H4 (cell line): Measurements from ENCODE around the gene ARID1B. TPM values are rescaled to one million over a fixed set of nuclear protein-coding genes. Genes with fewer than 3 reads are reported as not detected.

ENCODE experiments used
- DNase-seq: peaks from one replicate; pipeline ENCODE4 v3.0.0-alpha.2; 2015; ENCODE audit warnings: low spot score
- total RNA-seq: library from RNA; depleted of rRNA; stranded (reverse); fragments of >200 nt; shearing (Covaris generic); gene quantifications from 2 replicates; pipeline ENCODE4 v1.2.3, GENCODE V29; 2014

Gene ARID1B
- total RNA-seq, 1 experiment from 2014 or later: 5.6 TPM

- no peak for DNase-seq
Measured at GRCh38 chr6:156773935-156774852, 3.0 kb upstream of the ARID1B start.

DNA sequence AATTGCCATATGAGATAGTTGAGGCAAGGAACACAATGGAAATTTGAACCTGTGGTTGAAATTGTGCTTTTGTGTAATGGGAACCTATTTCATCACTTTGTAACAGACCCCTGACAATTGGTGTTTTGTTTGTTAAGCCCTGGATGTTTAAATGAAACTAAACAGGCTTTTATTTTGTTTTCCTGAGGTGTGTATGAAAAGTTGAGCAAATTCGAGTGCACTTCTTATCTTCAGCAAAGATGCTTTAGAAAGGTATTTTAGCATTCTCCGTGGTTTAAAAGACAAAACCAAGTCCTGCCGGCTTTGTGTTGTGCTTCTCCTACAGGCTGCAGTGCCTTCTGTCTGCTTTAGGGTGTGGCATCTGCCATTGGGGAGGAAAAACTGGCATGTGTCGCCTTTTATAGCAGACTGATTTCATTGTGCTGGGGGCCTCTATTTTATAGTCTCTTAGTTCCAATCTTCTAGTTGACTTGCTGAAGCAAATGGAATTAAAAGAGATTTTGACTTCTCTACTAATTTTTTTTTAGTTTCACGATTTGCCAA is 2.2 kb upstream of the ARID1B start:
- DNase-seq: no peak

DNA sequence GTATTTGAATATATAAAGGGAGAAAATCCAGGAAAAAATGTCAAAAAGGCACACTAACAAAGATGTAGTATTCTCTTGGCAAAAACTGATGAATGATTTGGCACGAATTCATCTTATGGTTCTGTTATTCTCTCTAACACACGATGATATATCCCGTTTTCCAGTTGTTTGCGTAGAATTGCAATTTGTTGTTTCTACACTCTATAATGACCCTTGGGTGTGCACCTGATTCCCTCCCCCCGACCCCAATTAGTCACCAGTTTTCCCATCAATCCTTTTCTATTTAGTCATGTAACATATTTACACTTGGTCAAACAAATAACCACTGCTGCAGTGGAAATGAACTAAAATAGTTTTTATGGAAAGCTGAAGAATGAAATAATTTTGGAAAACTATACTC is 1.5 kb upstream of the ARID1B start:
- no peak for DNase-seq

- no peak for DNase-seq
Measured at GRCh38 chr6:156776470-156776839, 723 bp upstream of the ARID1B start.

DNA sequence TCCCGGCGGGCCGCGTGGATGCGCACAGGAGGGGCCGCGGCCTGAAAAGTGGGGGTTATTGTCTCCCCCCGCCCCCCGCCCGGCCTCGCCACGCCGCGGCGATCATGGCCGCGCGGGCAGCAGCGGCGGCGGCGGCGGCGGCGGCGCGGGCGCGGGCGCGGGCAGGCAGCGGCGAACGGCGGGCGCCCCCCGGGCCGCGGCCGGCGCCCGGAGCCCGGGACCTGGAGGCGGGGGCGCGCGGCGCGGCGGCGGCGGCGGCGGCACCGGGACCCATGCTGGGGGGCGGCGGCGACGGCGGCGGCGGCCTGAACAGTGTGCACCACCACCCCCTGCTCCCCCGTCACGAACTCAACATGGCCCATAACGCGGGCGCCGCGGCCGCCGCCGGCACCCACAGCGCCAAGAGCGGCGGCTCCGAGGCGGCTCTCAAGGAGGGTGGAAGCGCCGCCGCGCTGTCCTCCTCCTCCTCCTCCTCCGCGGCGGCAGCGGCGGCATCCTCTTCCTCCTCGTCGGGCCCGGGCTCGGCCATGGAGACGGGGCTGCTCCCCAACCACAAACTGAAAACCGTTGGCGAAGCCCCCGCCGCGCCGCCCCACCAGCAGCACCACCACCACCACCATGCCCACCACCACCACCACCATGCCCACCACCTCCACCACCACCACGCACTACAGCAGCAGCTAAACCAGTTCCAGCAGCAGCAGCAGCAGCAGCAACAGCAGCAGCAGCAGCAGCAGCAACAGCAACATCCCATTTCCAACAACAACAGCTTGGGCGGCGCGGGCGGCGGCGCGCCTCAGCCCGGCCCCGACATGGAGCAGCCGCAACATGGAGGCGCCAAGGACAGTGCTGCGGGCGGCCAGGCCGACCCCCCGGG is 637 bp downstream of the ARID1B start:
- no peak for DNase-seq

DNA sequence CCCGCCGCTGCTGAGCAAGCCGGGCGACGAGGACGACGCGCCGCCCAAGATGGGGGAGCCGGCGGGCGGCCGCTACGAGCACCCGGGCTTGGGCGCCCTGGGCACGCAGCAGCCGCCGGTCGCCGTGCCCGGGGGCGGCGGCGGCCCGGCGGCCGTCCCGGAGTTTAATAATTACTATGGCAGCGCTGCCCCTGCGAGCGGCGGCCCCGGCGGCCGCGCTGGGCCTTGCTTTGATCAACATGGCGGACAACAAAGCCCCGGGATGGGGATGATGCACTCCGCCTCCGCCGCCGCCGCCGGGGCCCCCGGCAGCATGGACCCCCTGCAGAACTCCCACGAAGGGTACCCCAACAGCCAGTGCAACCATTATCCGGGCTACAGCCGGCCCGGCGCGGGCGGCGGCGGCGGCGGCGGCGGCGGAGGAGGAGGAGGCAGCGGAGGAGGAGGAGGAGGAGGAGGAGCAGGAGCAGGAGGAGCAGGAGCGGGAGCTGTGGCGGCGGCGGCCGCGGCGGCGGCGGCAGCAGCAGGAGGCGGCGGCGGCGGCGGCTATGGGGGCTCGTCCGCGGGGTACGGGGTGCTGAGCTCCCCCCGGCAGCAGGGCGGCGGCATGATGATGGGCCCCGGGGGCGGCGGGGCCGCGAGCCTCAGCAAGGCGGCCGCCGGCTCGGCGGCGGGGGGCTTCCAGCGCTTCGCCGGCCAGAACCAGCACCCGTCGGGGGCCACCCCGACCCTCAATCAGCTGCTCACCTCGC is 1.5 kb downstream of the ARID1B start:
- DNase-seq: no peak

DNA sequence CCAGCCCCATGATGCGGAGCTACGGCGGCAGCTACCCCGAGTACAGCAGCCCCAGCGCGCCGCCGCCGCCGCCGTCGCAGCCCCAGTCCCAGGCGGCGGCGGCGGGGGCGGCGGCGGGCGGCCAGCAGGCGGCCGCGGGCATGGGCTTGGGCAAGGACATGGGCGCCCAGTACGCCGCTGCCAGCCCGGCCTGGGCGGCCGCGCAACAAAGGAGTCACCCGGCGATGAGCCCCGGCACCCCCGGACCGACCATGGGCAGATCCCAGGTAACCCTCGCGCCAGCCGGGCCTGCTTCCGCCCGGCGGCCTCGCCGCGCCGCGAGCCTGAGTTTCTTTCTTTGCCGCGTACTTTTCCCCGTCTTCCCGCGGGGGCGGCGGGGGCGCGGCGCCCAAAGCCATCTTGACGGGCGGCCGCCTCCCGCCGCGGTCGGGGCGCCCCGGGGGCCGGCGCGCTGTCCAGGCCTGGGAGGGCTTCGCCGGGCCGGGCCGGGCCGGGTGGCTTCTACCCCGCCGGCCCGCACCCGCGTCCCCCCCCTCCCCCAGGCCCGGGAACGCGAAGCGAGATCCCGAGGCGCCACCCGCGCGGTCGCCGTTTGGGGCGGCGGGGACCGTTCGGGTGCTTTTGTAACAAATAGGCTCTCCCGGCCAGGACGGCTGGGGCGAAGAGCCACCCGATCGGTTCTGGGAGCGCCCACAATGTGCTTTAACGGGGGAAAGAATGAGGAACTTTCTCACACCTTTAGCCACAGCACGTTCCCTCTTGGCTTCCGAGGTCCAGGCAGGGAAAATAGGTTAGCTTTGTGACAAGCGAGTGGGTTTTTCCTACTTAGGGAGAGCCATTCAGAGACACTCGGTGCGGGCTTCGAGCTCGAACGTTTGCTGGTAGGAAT is 2.3 kb downstream of the ARID1B start:
- no peak for DNase-seq

DNA sequence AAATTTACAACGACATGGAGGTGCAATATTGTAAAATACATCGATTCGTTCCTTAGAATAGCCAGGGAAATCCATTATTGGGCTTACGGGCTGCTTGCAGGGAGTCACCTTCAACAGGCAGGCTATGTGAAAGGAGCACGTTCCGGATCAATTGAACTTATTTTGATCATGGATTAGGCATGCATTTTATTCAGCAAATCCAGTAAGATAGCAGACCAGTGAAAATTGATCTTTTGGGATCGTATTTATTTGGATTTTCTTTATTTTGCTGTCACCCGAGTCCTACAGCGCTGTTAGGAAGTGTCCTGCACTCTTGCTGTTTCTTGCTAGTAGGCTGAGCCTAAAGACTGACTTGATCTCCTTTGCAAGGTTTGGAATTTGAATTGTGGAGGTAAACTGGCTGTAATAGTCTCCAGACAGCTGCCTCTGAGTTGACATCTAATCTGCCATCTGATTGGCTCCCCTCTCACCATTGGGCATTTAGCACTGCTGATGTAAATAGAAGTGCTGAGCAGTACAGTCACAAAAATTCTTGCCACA is 3.0 kb downstream of the ARID1B start:
- DNase-seq: peak; percentile 91

GRCh38 chr6:156780962-156781853 is 4.0 kb downstream of the ARID1B start:
- no peak for DNase-seq

DNA sequence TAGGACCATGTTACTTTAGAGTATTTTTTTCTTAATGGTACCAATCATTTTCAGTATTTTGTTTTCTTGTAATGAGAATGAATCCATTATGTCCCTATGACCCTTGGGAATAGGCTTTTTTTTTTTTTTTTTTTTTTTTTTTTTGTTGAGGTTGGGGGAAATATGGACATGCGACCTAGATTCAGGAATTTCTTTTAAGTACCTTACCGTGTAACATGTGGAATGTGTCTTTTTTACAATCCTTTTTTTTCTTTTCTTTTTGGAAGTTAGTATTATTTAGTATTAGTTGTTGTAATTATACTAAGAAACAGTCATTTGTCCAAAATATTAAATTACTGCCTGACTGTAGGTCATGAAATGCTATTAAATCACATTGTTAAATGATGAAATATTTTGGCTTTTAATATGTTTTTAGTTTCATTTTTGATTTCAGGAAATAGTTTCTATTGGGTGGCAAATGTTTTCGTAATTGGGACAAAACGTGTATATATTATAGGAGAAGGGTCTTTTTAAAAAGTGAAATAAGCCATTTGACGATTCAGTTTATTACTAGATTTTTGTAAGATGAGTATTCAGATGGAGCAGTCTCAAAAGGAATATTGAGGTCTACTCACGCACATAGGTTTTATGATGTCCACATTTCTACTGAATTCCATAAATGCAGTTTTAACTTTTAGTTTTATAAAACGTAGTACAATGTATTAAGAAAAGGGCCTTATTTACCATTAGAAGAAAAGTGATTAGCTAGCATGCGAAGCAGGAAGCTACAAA is 4.9 kb downstream of the ARID1B start:
- DNase-seq: no peak

DNA sequence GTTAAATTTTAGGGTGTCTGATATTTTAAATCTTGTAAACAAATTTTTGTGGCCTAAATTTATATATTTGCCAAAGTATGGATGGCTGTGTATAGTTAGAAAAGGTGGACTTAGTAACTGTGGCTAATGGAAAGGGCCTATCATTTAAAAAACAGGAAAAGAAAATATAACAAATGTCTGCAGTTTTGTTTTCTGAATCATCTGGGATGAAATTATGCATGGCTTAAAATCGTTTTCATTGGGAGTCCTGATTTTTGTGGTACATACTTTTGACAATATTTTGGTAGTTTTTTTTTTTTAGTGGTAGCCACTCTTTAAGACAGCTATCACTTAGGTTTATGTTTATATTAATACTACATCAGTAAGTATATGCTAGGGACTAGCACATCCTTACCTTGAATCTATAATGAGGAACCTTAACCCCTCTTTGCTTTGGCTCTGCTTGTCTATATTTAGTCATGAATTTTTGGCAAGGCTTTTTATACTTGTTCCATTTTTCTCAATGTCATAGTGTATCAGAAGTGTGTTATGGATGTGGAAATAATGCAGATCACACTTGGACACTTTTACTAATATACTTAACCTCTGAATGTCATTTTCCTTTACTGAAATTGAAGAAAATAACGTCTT is 5.6 kb downstream of the ARID1B start:
- no peak for DNase-seq

- DNase-seq: no peak
Measured at GRCh38 chr6:156783958-156784357, 6.8 kb downstream of the ARID1B start.

DNA sequence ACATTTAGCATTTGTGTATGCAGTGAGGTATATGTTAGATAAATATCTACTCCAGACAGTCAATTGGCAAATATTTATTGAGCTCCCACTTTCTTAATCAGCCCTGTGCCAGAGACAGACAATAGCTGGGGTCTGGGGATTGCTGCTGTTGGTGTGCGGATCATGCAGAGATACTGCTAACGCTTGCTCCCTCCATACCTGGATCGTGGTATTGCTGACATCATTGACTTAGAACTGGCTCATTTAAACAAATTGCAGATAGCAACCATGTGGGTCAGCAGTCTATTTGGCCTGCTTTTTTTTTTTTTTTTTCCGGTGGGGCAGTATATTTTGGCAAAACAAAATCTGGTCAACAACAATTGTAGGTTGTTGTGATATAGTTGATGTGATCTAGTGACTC is 9.5 kb downstream of the ARID1B start:
- DNase-seq: no peak

GRCh38 chr6:156787569-156788492 is 10.7 kb downstream of the ARID1B start:
- DNase-seq: no peak

GRCh38 chr6:156789081-156789943 is 12.1 kb downstream of the ARID1B start:
- no peak for DNase-seq

- no peak for DNase-seq
Measured at GRCh38 chr6:156790711-156791319, 13.6 kb downstream of the ARID1B start.
